LHCN-M2 (cell line): ENCODE results near the gene MDP1. TPM values are rescaled to one million over a fixed set of nuclear protein-coding genes. Genes with fewer than 3 reads are reported as not detected.

Experiments
- total RNA-seq: library from RNA; depleted of rRNA; stranded (reverse); fragments of >200 nt; gene quantifications from 2 replicates; pipeline ENCODE4 v1.2.3, GENCODE V29; 2014; rRNA removed

The MDP1 gene
- total RNA-seq, 1 experiment from 2014 or later, result 16.6 TPM

Other genes starting within 250 kb of the MDP1 start
- gene DHRS4L2, start 227.1 kb downstream of the MDP1 start, total RNA-seq, result 6.2 and 10.3 TPM in 2 replicates
- under 0.01 TPM in 1 of 2 replicates, not detected in the other for gene CARMIL3, start 164.1 kb downstream of the MDP1 start, total RNA-seq
- gene CPNE6, start 144.5 kb downstream of the MDP1 start, total RNA-seq, result not detected in 2 replicates
- 5.1 and 9.4 TPM in 2 replicates for gene PCK2, start 121.8 kb downstream of the MDP1 start, total RNA-seq
- 52.8 and 64.6 TPM in 2 replicates for gene DCAF11, start 101.3 kb downstream of the MDP1 start, total RNA-seq
- gene NRL, start 101.1 kb downstream of the MDP1 start, total RNA-seq, result 1.6 and 3.0 TPM in 2 replicates
- 8.0 and 12.9 TPM in 2 replicates for gene FITM1, start 85.4 kb downstream of the MDP1 start, total RNA-seq
- gene PSME1, start 79.9 kb downstream of the MDP1 start, total RNA-seq, result 90.0 and 143 TPM in 2 replicates
- gene EMC9, start 74.5 kb downstream of the MDP1 start, total RNA-seq, result 25.2 and 25.6 TPM in 2 replicates
- gene PSME2, start 69.5 kb downstream of the MDP1 start, total RNA-seq, result 48.4 and 81.9 TPM in 2 replicates
- 44.2 and 82.1 TPM in 2 replicates for gene RNF31, start 68.6 kb downstream of the MDP1 start, total RNA-seq
- gene IRF9, start 54.8 kb downstream of the MDP1 start, total RNA-seq, result 43.3 and 70.1 TPM in 2 replicates
- 1.6 and 5.5 TPM in 2 replicates for gene REC8, start 44.0 kb downstream of the MDP1 start, total RNA-seq
- gene IPO4, start 27.2 kb downstream of the MDP1 start, total RNA-seq, result 75.0 and 87.9 TPM in 2 replicates
- gene TM9SF1, start 20.6 kb downstream of the MDP1 start, total RNA-seq, result 84.2 and 85.8 TPM in 2 replicates
- not detected in 2 replicates for gene TSSK4, start 10.4 kb downstream of the MDP1 start, total RNA-seq
- gene CHMP4A, start 2.6 kb downstream of the MDP1 start, total RNA-seq, result 48.6 and 54.1 TPM in 2 replicates
- 260 and 318 TPM in 2 replicates for gene NEDD8, start 16.3 kb upstream of the MDP1 start, total RNA-seq
- 83.1 and 87.8 TPM in 2 replicates for gene GMPR2, start 16.9 kb upstream of the MDP1 start, total RNA-seq
- 55.9 and 56.6 TPM in 2 replicates for gene TINF2, start 26.6 kb upstream of the MDP1 start, total RNA-seq
- 0.38 and 2.5 TPM in 2 replicates for gene TGM1, start 47.1 kb upstream of the MDP1 start, total RNA-seq
- 29.0 and 29.4 TPM in 2 replicates for gene RABGGTA, start 55.5 kb upstream of the MDP1 start, total RNA-seq
- gene DHRS1, start 83.7 kb upstream of the MDP1 start, total RNA-seq, result 14.4 and 16.1 TPM in 2 replicates
- gene NOP9, start 83.8 kb upstream of the MDP1 start, total RNA-seq, result 23.0 and 23.7 TPM in 2 replicates
- gene CIDEB, start 91.9 kb upstream of the MDP1 start, total RNA-seq, result 0.34 TPM in 1 of 2 replicates, not detected in the other
- 2.4 and 2.5 TPM in 2 replicates for gene LTB4R2, start 94.1 kb upstream of the MDP1 start, total RNA-seq
- gene LTB4R, start 95.4 kb upstream of the MDP1 start, total RNA-seq, result 0.90 and 1.7 TPM in 2 replicates
- gene ADCY4, start 119.0 kb upstream of the MDP1 start, total RNA-seq, result under 0.01 TPM in 1 of 2 replicates, not detected in the other
- gene RIPK3, start 123.9 kb upstream of the MDP1 start, total RNA-seq, result not detected in 2 replicates
- 17.1 and 21.6 TPM in 2 replicates for gene NFATC4, start 152.1 kb upstream of the MDP1 start, total RNA-seq
- 0.06 TPM in 2 replicates for gene NYNRIN, start 182.9 kb upstream of the MDP1 start, total RNA-seq
- gene CBLN3, start 213.6 kb upstream of the MDP1 start, total RNA-seq, result 1.3 and 1.9 TPM in 2 replicates
- gene KHNYN, start 213.9 kb upstream of the MDP1 start, total RNA-seq, result 27.0 and 29.7 TPM in 2 replicates
- 22.3 and 26.6 TPM in 2 replicates for gene SDR39U1, start 226.7 kb upstream of the MDP1 start, total RNA-seq